K562 (cell line): ENCODE results near the gene CUL9. TPM values are rescaled to one million over a fixed set of nuclear protein-coding genes. Genes with fewer than 3 reads are reported as not detected.
A peak's percentile ranks its signal among the peaks of the same experiment; 100 is the strongest.

Experiments used
- ARNT ChIP-seq, 2 experiments: fragments of 450-650 bp; IDR thresholded peaks; 2 replicates each; pipeline ENCODE4 v1.6.1; 2016; ENCODE audit warnings: mild to moderate bottlenecking in 1 of 2
- COPS2 ChIP-seq: fragments of 450-650 bp; conservative IDR thresholded peaks from 2 replicates; pipeline ENCODE4 v1.6.1; 2016; ENCODE audit warnings: mild to moderate bottlenecking, moderate library complexity
- E2F3 ChIP-seq: fragments of 250-450 bp; sonication (Bioruptor Pico); IDR thresholded peaks from 2 replicates; pipeline ENCODE4 v1.4.0; 2020; ENCODE audit warnings: mild to moderate bottlenecking
- ELF2 ChIP-seq: fragments of 250-450 bp; sonication (Bioruptor Pico); IDR thresholded peaks from 2 replicates; pipeline ENCODE4 v1.5.0; 2021; ENCODE audit warnings: mild to moderate bottlenecking
- ETV5 ChIP-seq: sonication (generic); formaldehyde crosslinking; IDR thresholded peaks from 2 replicates; pipeline ENCODE4 v1.4.0; 2020; ENCODE audit warnings: low read depth, mild to moderate bottlenecking, missing genetic modification reagents
- EZH2 ChIP-seq: IDR thresholded peaks from 2 replicates; pipeline ENCODE4 v1.6.1; 2012; ENCODE audit warnings: low read depth, mild to moderate bottlenecking, inconsistent platforms, low read length, borderline replicate concordance
- FOSL1 ChIP-seq: fragments of 200-800 bp; sonication (Bioruptor generic); conservative IDR thresholded peaks from 2 replicates; pipeline ENCODE4 v1.6.1; 2016; ENCODE audit warnings: missing genetic modification characterization, missing compliant biosample characterization
- HDAC2 ChIP-seq: fragments of 450-650 bp; IDR thresholded peaks from 2 replicates; pipeline ENCODE4 v1.6.1; 2016; ENCODE audit warnings: mild to moderate bottlenecking
- IFI16 ChIP-seq: fragments of 250-450 bp; sonication (Bioruptor Pico); IDR thresholded peaks from 2 replicates; pipeline ENCODE4 v2.1.2; 2022; ENCODE audit warnings: mild to moderate bottlenecking, inconsistent platforms
- MAZ ChIP-seq, 2 experiments: fragments of 450-650 bp in 1 of 2; sonication (generic) in 1 of 2; formaldehyde crosslinking; IDR thresholded peaks in 1 of 2; conservative IDR thresholded peaks in 1 of 2; 2 replicates each; pipeline versions ENCODE4 v1.4.0 to v1.5.0; 2020; ENCODE audit warnings: mild to moderate bottlenecking in 1 of 2, missing genetic modification reagents in 1 of 2
- MEIS2 ChIP-seq: fragments of 450-650 bp; IDR thresholded peaks from 2 replicates; pipeline ENCODE4 v1.6.1; 2014; ENCODE audit warnings: mild to moderate bottlenecking; ENCODE audit not compliant: partially characterized antibody
- MIER1 ChIP-seq: fragments of 450-650 bp; IDR thresholded peaks from 2 replicates; pipeline ENCODE4 v1.6.1; 2016; ENCODE audit warnings: antibody characterized with exemption, mild to moderate bottlenecking, low read depth
- NR1H2 ChIP-seq: sonication (generic); formaldehyde crosslinking; IDR thresholded peaks from 2 replicates; pipeline ENCODE4 v1.4.0; 2020; ENCODE audit warnings: mild to moderate bottlenecking, missing genetic modification reagents
- PHTF2 ChIP-seq: fragments of 250-450 bp; sonication (Bioruptor Pico); IDR thresholded peaks from 2 replicates; pipeline ENCODE4 v1.5.0; 2021; ENCODE audit warnings: mild to moderate bottlenecking
- POLR2AphosphoS5 ChIP-seq: IDR thresholded peaks from 2 replicates; pipeline ENCODE4 v1.6.1; 2011; ENCODE audit warnings: mild to moderate bottlenecking, low read depth, low read length, moderate library complexity; ENCODE audit not compliant: control insufficient read depth, insufficient read depth
- XRCC4 ChIP-seq: IDR thresholded peaks from one replicate; pipeline ENCODE4 v1.6.1; 2011; ENCODE audit not compliant: insufficient read depth, insufficient read length; ENCODE audit errors: extremely low read depth
- polyA plus RNA-seq, 8 experiments: library from polyadenylated mRNA; depleted of rRNA in 4 of 8; stranded (reverse) in 5 of 8; unstranded in 3 of 8; fragments of >200 nt; fragmentation: Nextera tagmentation in 2 of 8; fragmentation: Illumina TruSeq in 1 of 8; extraction: Ambion mirVana in 2 of 8; extraction: Trizol in 1 of 8; gene quantifications; 2 replicates each; pipeline versions ENCODE4 v1.2.1 to v1.2.3, GENCODE V29; 2011 to 2014; ENCODE audit warnings: inconsistent platforms in 1 of 8, missing spikeins in 1 of 8
- total RNA-seq, 7 experiments: library from RNA; depleted of rRNA in 6 of 7; stranded (reverse); fragments of >200 nt in 6 of 7; fragmentation: Illumina TruSeq in 2 of 7; extraction: Trizol in 2 of 7; gene quantifications; 2 replicates each; pipeline versions ENCODE4 v1.2.1 to v1.2.3, GENCODE V29; 2011 to 2021; ENCODE audit warnings: low replicate concordance in 1 of 7
- TF ChIP-seq, protein P1 (sequence below): fragments of 450-650 bp; IDR thresholded peaks from one replicate; pipeline ENCODE4 v1.6.1; 2018; ENCODE audit warnings: mild to moderate bottlenecking, moderate library complexity; ENCODE audit not compliant: partially characterized antibody
- TF ChIP-seq, protein P2 (sequence below): fragments of 450-650 bp; formaldehyde crosslinking; conservative IDR thresholded peaks from 2 replicates; pipeline ENCODE4 v1.4.0; 2022; ENCODE audit warnings: mild to moderate bottlenecking, missing genetic modification characterization
- TF ChIP-seq, protein P3 (sequence below): fragments of 450-650 bp; formaldehyde crosslinking; IDR thresholded peaks from 2 replicates; pipeline ENCODE4 v1.4.0; 2020; ENCODE audit warnings: mild to moderate bottlenecking, moderate library complexity
- TF ChIP-seq, protein P4 (sequence below): fragments of 250-450 bp; sonication (Bioruptor Pico); IDR thresholded peaks from 2 replicates; pipeline ENCODE4 v1.8.0; 2022; ENCODE audit warnings: inconsistent platforms
- TF ChIP-seq, protein P5 (sequence below): sonication (generic); formaldehyde crosslinking; IDR thresholded peaks from 2 replicates; pipeline ENCODE4 v1.8.1; 2022; ENCODE audit warnings: missing genetic modification reagents

CUL9 gene
- total and polyA plus RNA-seq, 9 of the 15 experiments (the other 6 are each of a cell fraction or from before 2014, with no cell fraction given): 0.50 to 20.7 (median 6.6) TPM

DNA sequence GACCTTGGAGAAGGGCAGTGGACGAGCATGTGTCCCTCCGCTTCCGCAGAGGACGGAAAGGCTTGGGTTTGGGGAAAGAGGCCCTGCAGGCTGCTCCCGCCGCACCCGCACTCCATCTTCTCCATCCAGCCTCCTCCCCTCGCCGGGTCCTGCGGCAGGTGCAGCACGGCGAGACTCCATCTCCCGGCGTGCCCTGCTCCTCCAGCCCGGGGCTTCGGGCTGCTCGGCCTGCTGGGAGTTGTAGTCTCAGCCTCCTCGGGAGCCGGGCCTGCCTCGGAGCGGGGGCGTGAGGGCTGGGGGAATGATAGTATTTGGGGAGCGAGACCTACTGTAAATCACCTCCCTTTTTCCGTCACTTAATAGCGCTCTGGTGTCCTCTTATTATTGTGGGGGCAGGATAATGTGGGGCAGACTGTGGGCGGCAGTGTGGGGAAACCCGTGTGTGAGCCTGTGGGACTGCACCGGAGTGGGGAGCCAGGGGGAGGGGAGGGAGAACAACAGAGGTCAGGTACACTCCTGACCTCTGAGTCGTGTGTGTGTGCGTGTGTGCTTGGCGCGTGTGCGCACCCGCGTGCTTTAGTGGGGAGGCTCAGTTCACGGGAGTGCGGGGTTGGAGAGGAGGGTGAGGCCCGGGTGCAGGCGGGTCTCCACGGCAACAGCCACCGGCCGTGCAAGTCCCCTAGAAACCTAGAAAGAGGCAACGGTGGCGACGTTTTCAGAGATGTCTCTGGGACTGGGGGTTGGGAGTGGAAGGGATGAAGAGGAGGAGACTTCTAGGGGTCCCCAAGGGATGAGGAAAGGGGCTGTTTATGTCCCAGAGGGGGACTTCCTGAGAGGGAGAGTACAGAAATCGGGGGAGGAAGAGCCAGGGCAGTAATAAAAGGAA lies 65.4 kb downstream of the CUL9 start (continued):
- TF ChIP-seq MAZ (CRISPR knock-in tag; conservative IDR thresholded peaks at IDR 0.05 in 1 of 2, IDR thresholded peaks at IDR 0.05 in 1 of 2): peak in 1 of 2 experiments; percentile 66; a peak in 1 of 4 replicates
- TF ChIP-seq, protein P1, sequence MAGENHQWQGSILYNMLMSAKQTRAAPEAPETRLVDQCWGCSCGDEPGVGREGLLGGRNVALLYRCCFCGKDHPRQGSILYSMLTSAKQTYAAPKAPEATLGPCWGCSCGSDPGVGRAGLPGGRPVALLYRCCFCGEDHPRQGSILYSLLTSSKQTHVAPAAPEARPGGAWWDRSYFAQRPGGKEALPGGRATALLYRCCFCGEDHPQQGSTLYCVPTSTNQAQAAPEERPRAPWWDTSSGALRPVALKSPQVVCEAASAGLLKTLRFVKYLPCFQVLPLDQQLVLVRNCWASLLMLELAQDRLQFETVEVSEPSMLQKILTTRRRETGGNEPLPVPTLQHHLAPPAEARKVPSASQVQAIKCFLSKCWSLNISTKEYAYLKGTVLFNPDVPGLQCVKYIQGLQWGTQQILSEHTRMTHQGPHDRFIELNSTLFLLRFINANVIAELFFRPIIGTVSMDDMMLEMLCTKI: no peak
- TF ChIP-seq, protein P2, sequence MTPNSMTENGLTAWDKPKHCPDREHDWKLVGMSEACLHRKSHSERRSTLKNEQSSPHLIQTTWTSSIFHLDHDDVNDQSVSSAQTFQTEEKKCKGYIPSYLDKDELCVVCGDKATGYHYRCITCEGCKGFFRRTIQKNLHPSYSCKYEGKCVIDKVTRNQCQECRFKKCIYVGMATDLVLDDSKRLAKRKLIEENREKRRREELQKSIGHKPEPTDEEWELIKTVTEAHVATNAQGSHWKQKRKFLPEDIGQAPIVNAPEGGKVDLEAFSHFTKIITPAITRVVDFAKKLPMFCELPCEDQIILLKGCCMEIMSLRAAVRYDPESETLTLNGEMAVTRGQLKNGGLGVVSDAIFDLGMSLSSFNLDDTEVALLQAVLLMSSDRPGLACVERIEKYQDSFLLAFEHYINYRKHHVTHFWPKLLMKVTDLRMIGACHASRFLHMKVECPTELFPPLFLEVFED: no peak
- no peak for TF ChIP-seq MIER1
- no peak for TF ChIP-seq ARNT (IDR thresholded peaks at IDR 0.05)
- no peak for TF ChIP-seq E2F3 (CRISPR knock-in tag)
- 0 out of 2 replicates have a peak, but pooled peaks have one; percentile 26 for TF ChIP-seq FOSL1 (tag)
- TF ChIP-seq, protein P3, sequence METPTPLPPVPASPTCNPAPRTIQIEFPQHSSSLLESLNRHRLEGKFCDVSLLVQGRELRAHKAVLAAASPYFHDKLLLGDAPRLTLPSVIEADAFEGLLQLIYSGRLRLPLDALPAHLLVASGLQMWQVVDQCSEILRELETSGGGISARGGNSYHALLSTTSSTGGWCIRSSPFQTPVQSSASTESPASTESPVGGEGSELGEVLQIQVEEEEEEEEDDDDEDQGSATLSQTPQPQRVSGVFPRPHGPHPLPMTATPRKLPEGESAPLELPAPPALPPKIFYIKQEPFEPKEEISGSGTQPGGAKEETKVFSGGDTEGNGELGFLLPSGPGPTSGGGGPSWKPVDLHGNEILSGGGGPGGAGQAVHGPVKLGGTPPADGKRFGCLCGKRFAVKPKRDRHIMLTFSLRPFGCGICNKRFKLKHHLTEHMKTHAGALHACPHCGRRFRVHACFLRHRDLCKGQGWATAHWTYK (CRISPR knock-in tag): peak; percentile 70; the same call in 1 of the 2 replicates
- TF ChIP-seq COPS2: no peak
- no peak for TF ChIP-seq ELF2 (CRISPR knock-in tag)
- TF ChIP-seq ETV5 (CRISPR knock-in tag): no peak
- TF ChIP-seq MEIS2: no peak
- no peak for TF ChIP-seq IFI16 (CRISPR knock-in tag)
- TF ChIP-seq EZH2: no peak
- TF ChIP-seq, protein P4, sequence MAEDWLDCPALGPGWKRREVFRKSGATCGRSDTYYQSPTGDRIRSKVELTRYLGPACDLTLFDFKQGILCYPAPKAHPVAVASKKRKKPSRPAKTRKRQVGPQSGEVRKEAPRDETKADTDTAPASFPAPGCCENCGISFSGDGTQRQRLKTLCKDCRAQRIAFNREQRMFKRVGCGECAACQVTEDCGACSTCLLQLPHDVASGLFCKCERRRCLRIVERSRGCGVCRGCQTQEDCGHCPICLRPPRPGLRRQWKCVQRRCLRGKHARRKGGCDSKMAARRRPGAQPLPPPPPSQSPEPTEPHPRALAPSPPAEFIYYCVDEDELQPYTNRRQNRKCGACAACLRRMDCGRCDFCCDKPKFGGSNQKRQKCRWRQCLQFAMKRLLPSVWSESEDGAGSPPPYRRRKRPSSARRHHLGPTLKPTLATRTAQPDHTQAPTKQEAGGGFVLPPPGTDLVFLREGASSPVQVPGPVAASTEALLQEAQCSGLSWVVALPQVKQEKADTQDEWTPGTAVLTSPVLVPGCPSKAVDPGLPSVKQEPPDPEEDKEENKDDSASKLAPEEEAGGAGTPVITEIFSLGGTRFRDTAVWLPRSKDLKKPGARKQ (CRISPR knock-in tag): no peak
- peak; percentile 71 for TF ChIP-seq HDAC2
- TF ChIP-seq NR1H2 (CRISPR knock-in tag): no peak
- no peak for TF ChIP-seq XRCC4
- no peak for TF ChIP-seq POLR2AphosphoS5
- no peak for TF ChIP-seq PHTF2 (CRISPR knock-in tag)
- TF ChIP-seq, protein P5, sequence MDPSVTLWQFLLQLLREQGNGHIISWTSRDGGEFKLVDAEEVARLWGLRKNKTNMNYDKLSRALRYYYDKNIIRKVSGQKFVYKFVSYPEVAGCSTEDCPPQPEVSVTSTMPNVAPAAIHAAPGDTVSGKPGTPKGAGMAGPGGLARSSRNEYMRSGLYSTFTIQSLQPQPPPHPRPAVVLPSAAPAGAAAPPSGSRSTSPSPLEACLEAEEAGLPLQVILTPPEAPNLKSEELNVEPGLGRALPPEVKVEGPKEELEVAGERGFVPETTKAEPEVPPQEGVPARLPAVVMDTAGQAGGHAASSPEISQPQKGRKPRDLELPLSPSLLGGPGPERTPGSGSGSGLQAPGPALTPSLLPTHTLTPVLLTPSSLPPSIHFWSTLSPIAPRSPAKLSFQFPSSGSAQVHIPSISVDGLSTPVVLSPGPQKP (CRISPR knock-in tag): no peak
